Smooth muscle cell of the coronary artery (primary cell): Measurements from ENCODE around the gene MIXL1. TPM values are rescaled to one million over a fixed set of nuclear protein-coding genes. Genes with fewer than 3 reads are reported as not detected.

ENCODE experiments used
- total RNA-seq: library from RNA; depleted of rRNA; stranded (reverse); fragments of >200 nt; gene quantifications from 2 replicates; pipeline ENCODE4 v1.2.3, GENCODE V29; 2014; ENCODE audit warnings: low replicate concordance

Gene MIXL1
- not detected in 2 replicates for total RNA-seq

GRCh38 chr1:226223157-226223785 lies at the start of gene MIXL1:
Gene MIXL1, plus strand, starts transcription at chr1:226223664. Its CDS starts 18 bp downstream, at chr1:226223682.

GRCh38 chr1:226186124-226187018 lies 37.1 kb upstream of the MIXL1 start, which contains the start of gene ACBD3:
Gene ACBD3, minus strand, starts transcription at chr1:226186741. Its CDS starts 66 bp downstream, at chr1:226186675.

Other genes with a start within 250 kb of the MIXL1 start
- gene SDE2, start 224.3 kb upstream of the MIXL1 start, total RNA-seq, result 11.2 and 22.8 TPM in 2 replicates
- gene H3-3A, start 160.9 kb upstream of the MIXL1 start, total RNA-seq, result 46.7 and 189 TPM in 2 replicates
- 59.8 and 79.6 TPM in 2 replicates for gene ACBD3, start 36.9 kb upstream of the MIXL1 start, total RNA-seq
- gene LIN9, start 85.5 kb downstream of the MIXL1 start, total RNA-seq, result 0.82 and 3.1 TPM in 2 replicates
- 75.8 and 95.9 TPM in 2 replicates for gene PARP1, start 184.4 kb downstream of the MIXL1 start, total RNA-seq